Measurements from ENCODE around the gene DHRS13.

DNA sequence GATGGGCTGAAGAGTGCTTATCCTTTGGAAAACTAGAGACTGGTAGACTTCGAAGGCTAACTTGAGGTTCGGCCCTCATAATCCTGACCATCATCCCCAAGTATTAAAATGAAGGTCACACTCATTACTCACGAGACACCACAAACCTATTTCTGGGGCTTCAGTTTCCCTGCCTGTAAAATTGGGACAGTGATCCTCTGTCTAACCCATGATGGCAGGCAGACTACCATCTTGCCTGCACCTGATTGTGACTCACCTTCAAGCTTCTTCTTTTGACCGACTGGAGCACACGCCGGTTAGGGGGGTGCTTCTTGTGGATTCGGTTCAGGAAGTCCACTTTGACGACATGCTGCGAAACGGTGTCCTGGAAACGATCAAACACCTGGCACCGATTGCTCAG, 14.2 kb upstream of the DHRS13 start:
- TF ChIP-seq POLR2A (IDR thresholded peaks at IDR 0.05; ENCODE audit: low read depth, low read length) (no peak), EZH2 (IDR thresholded peaks at IDR 0.05; ENCODE audit: borderline replicate concordance, low read depth, low read length, severe bottlenecking) (no peak), POLR2AphosphoS5 (IDR thresholded peaks at IDR 0.05; ENCODE audit: insufficient read depth, low read depth, low read length) (no peak), JUN (IDR thresholded peaks at IDR 0.05; ENCODE audit: borderline replicate concordance, insufficient read depth, insufficient read length, low read depth) (no peak), MYC (IDR thresholded peaks at IDR 0.05; ENCODE audit: low read depth, low read length) (no peak)
- TF ChIP-seq, protein P1, sequence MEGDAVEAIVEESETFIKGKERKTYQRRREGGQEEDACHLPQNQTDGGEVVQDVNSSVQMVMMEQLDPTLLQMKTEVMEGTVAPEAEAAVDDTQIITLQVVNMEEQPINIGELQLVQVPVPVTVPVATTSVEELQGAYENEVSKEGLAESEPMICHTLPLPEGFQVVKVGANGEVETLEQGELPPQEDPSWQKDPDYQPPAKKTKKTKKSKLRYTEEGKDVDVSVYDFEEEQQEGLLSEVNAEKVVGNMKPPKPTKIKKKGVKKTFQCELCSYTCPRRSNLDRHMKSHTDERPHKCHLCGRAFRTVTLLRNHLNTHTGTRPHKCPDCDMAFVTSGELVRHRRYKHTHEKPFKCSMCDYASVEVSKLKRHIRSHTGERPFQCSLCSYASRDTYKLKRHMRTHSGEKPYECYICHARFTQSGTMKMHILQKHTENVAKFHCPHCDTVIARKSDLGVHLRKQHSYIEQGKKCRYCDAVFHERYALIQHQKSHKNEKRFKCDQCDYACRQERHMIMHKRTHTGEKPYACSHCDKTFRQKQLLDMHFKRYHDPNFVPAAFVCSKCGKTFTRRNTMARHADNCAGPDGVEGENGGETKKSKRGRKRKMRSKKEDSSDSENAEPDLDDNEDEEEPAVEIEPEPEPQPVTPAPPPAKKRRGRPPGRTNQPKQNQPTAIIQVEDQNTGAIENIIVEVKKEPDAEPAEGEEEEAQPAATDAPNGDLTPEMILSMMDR (IDR thresholded peaks at IDR 0.05; ENCODE audit: extremely low read depth in 1 of 2, insufficient read depth in 1 of 2, low read depth in 1 of 2, low read length in 2 of 2), result no peak
- TF ChIP-seq, protein P2, sequence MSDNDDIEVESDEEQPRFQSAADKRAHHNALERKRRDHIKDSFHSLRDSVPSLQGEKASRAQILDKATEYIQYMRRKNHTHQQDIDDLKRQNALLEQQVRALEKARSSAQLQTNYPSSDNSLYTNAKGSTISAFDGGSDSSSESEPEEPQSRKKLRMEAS (IDR thresholded peaks at IDR 0.05; ENCODE audit: insufficient read depth, insufficient read length), result no peak

All from endothelial cell of umbilical vein (primary cell).